Measurements from ENCODE around the gene FBXO46. TPM values are rescaled to one million over a fixed set of nuclear protein-coding genes. Genes with fewer than 3 reads are reported as not detected.
A peak's percentile ranks its signal among the peaks of the same experiment; 100 is the strongest.

The FBXO46 gene
- total RNA-seq, 1 experiment from 2014 or later = 43.9 TPM

- H3K27ac Mint-ChIP-seq = no peak overlapping the region
- no peak for DNase-seq
- peaks cover 6% of the 10 kb centered on the region for H3K23me2 ChIP-seq (ENCODE audit: insufficient read length, low read depth, low read length, poor library complexity, severe bottlenecking)
- no peak overlapping the region for H3K14ac ChIP-seq (ENCODE audit: insufficient read depth, low read length)
- H4K8ac ChIP-seq (replicated peaks; ENCODE audit: insufficient read length, low read depth, low read length) = no peak overlapping the region
- no peak overlapping the region for H2BK20ac ChIP-seq (ENCODE audit: low read depth, low read length, poor library complexity, severe bottlenecking)
- no peaks in the 10 kb centered on the region for H3K79me2 ChIP-seq (ENCODE audit: insufficient read depth, low read length)
- H3K4me3 Mint-ChIP-seq = peak overlapping the region in 1 of 2 experiments; percentile 80; a peak in 3 of 5 replicates
- no peak overlapping the region for H3K27ac ChIP-seq (ENCODE audit: insufficient read length, low read depth, low read length)
- H2BK120ac ChIP-seq (ENCODE audit: low read depth, low read length, poor library complexity, severe bottlenecking) = no peak overlapping the region
- H3K4me1 ChIP-seq (ENCODE audit: insufficient read depth, low read length) = peaks cover 3% of the 10 kb centered on the region; the same call in 1 of the 2 replicates
- no peak overlapping the region for H2AK5ac ChIP-seq (ENCODE audit: insufficient read length, low read length)
- H4K5ac ChIP-seq (ENCODE audit: insufficient read length, low read depth, low read length) = no peak overlapping the region
- H2BK15ac ChIP-seq (ENCODE audit: low read depth, low read length) = no peak overlapping the region
- H2AFZ ChIP-seq (ENCODE audit: low read length) = no peak overlapping the region
- WGBS (ENCODE audit: extremely low coverage, insufficient read length, low lambda C conversion rate) = no CpG with 5 or more reads among the region's 4 CpGs
- H4K20me1 ChIP-seq (ENCODE audit: control insufficient read depth, insufficient read depth, insufficient read length) = no peaks in the 10 kb centered on the region
- peaks cover 10 to 42% (median 33%) of the 10 kb centered on the region in 3 experiments; a peak in 6 of 7 replicates for H3K36me3 Mint-ChIP-seq (ENCODE audit: insufficient read depth in 1 of 3, low read depth in 3 of 3)
- no peaks in the 10 kb centered on the region; the same call in 1 of the 2 replicates for H3K27me3 ChIP-seq (ENCODE audit: insufficient read depth, low read length)
- no peak overlapping the region for H2BK12ac ChIP-seq (ENCODE audit: insufficient read length, low read depth, low read length)
- peaks cover 23 to 42% of the 10 kb centered on the region in 2 experiments for H3K4me1 Mint-ChIP-seq
- H3K79me1 ChIP-seq (ENCODE audit: insufficient read depth, low read depth, low read length, poor library complexity, severe bottlenecking) = no peaks in the 10 kb centered on the region
- H3K9ac ChIP-seq (ENCODE audit: extremely low read depth, insufficient read length, low read length) = no peak overlapping the region
- H3K4ac ChIP-seq (ENCODE audit: low read depth, low read length) = no peak overlapping the region
- H3K56ac ChIP-seq (ENCODE audit: insufficient read length, low read depth, low read length) = no peak overlapping the region
- no peak overlapping the region for H4K91ac ChIP-seq (ENCODE audit: insufficient read length, low read depth, low read length)
- TF ChIP-seq CTCF (conservative IDR thresholded peaks at IDR 0.05) = no peak
- H2BK5ac ChIP-seq (ENCODE audit: insufficient read length, low read length) = no peak overlapping the region
- peaks cover 18% of the 10 kb centered on the region for H3K27me3 Mint-ChIP-seq (ENCODE audit: low read depth)
- no peak overlapping the region for H3K23ac ChIP-seq (ENCODE audit: insufficient read length, low read depth, low read length)
- H3K18ac ChIP-seq (ENCODE audit: insufficient read length, low read depth, low read length) = no peak overlapping the region
- no peaks in the 10 kb centered on the region for H3K9me3 Mint-ChIP-seq
- H3T11ph ChIP-seq (ENCODE audit: low read length) = no peak overlapping the region
- H3K4me2 ChIP-seq (ENCODE audit: insufficient read depth, insufficient read length, low read length) = peak overlapping the region; percentile 63
- no peaks in the 10 kb centered on the region for H3K9me3 ChIP-seq (ENCODE audit: control insufficient read depth, low read depth, low read length)
These were observed 49.4 kb upstream of the FBXO46 start for GRCh38 chr19:45780146-45780447.
